Measurements from ENCODE around the gene TAAR1.

GRCh38 chr6:132684272-132684671 is 25.3 kb upstream of the TAAR1 start:
- TF ChIP-seq EZH2phosphoT487 (IDR thresholded peaks at IDR 0.05; ENCODE audit: insufficient read depth, low read depth) = no peak
- TF ChIP-seq EZH2 (IDR thresholded peaks at IDR 0.05; ENCODE audit: insufficient read depth, poor library complexity, severe bottlenecking) = no peak

All from GM23248 (cell line).